Nephron progenitor cell (in vitro differentiated cells): ENCODE measurements around the gene KPNA6.

Source experiments
- DNase-seq: peaks from one replicate; pipeline ENCODE4 v3.0.0; 2021
- H3K27ac Mint-ChIP-seq: 2 replicates; pipeline ENCODE4 v1.8.0; 2021; ENCODE audit warnings: mild to moderate bottlenecking, moderate library complexity, mixed read lengths
- H3K27me3 Mint-ChIP-seq: 2 replicates; pipeline ENCODE4 v1.8.0; 2021; ENCODE audit warnings: mild to moderate bottlenecking, low read depth, mixed read lengths; ENCODE audit not compliant: poor library complexity
- H3K36me3 Mint-ChIP-seq: 2 replicates; pipeline ENCODE4 v1.8.0; 2021; ENCODE audit warnings: low read depth, mixed read lengths
- H3K4me1 Mint-ChIP-seq: 2 replicates; pipeline ENCODE4 v1.8.0; 2021; ENCODE audit warnings: mixed read lengths
- H3K4me3 Mint-ChIP-seq: 2 replicates; pipeline ENCODE4 v1.8.0; 2021; ENCODE audit warnings: mild to moderate bottlenecking, moderate library complexity, mixed read lengths
- H3K9me3 Mint-ChIP-seq: 2 replicates; pipeline ENCODE4 v1.8.0; 2021; ENCODE audit warnings: mild to moderate bottlenecking, moderate library complexity, mixed read lengths
- CTCF ChIP-seq: fragments of 200-600 bp; sonication (generic); IDR thresholded peaks from 2 replicates; pipeline ENCODE4 v1.5.0; 2021; ENCODE audit warnings: antibody characterized with exemption

Gene KPNA6

GRCh38 chr1:32099426-32099825 lies 8.4 kb upstream of the KPNA6 start:
- no peak for DNase-seq

DNA sequence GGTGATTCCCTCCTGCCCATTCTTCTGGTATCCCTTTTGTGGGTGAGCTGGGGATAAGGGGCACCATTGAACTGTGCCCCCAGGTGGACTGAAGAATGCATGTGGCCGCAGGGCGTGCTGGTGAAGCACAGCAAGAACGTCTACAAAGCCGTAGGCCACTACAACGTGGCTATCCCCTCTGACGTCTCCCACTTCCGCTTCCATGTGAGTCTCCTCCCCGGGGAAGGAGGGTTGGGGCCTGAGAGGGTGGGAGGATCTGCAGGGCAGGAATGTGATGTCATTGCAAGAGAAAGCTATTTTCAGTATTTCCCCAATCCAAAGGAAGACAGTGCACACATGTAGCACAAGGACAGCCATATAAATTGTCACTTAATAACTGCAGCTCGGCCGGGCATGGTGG lies 7.5 kb upstream of the KPNA6 start:
- peaks cover 4% of the 10 kb centered on the region for H3K4me1 Mint-ChIP-seq
- H3K27ac Mint-ChIP-seq: no peak overlapping the region
- DNase-seq: no peak
- H3K9me3 Mint-ChIP-seq: no peaks in the 10 kb centered on the region
- H3K36me3 Mint-ChIP-seq: peaks cover 63% of the 10 kb centered on the region
- no peak for TF ChIP-seq CTCF
- H3K27me3 Mint-ChIP-seq: no peaks in the 10 kb centered on the region
- H3K4me3 Mint-ChIP-seq: no peak overlapping the region

More at GRCh38 chr1:32099426-32099825, 8.4 kb upstream of the KPNA6 start:
- Mint-ChIP-seq H3K36me3 (peaks cover 73% of the 10 kb centered on the region), H3K4me3 (no peak overlapping the region), H3K27ac (no peak overlapping the region), H3K9me3 (no peaks in the 10 kb centered on the region), H3K4me1 (peaks cover 4% of the 10 kb centered on the region), H3K27me3 (no peaks in the 10 kb centered on the region)
- TF ChIP-seq CTCF: no peak

DNA sequence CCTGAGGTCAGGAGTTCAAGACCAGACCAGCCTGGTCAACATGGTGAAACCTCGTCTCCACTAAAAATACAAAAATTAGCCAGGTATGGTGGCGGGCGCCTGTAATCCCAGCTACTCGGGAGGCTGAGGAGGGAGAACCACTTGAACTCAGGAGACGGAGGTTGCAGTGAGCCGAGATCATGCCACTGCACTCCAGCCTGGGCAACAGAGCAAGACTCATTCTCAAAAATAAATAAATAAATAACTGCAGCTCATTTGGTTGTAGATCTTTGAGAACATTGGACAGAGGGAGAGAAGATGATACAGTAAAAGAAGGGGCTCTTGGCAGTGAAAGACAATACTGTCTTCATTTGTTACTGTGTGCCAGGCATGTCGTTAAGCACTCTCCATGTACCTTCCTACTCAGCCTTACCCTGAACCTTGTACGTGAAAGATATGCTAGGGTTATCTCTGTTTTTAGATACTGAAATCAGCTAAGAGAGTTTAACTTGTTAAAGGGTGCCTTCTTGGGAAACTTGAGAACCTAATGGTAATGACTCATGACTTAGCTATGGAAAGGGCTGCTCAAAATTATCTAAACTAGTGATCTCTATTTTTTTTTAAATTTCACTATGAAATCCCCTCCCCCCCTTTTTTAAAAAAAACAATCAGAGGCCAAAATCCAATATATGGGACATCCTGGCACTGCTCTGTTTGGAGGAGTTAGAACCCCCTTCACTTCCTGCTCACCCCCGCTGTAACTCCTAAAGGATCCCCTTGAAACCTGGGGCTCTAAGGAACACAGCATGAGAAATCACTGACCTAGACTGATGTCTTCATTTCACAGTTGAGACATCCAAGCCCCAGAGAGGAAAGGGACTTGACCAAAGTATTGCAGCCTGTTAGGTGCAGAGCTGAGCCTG lies 6.8 kb upstream of the KPNA6 start:
- no peak for TF ChIP-seq CTCF
- H3K36me3 Mint-ChIP-seq: peaks cover 56% of the 10 kb centered on the region
- H3K27ac Mint-ChIP-seq: peak overlapping the region; percentile 37
- H3K4me1 Mint-ChIP-seq: peaks cover 4% of the 10 kb centered on the region
- no peak overlapping the region for H3K4me3 Mint-ChIP-seq
- no peaks in the 10 kb centered on the region for H3K9me3 Mint-ChIP-seq
- H3K27me3 Mint-ChIP-seq: no peaks in the 10 kb centered on the region
- no peak for DNase-seq

DNA sequence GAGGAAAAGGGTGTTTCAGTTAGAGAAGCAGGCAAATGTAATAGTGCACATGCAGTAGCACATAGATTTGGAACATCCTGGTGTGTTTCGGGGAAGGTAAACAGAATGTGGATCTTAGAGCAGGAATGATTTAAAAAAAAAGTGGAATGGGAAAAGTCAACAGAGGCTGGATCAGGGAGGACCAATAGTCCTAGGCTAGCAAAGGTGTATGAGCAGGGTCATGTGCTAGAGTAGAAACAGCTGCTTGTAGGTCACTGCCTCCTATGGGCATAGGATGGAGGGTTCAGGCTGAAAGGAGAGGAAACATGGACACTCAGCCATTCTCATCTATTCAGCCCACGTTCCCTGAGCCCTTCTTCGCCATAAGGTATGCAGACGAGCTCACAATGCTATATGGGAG lies 3.7 kb upstream of the KPNA6 start:
- H3K9me3 Mint-ChIP-seq: no peaks in the 10 kb centered on the region
- H3K36me3 Mint-ChIP-seq: peaks cover 31% of the 10 kb centered on the region
- H3K4me3 Mint-ChIP-seq: no peak overlapping the region
- H3K27me3 Mint-ChIP-seq: peaks cover 3% of the 10 kb centered on the region
- H3K27ac Mint-ChIP-seq: peak overlapping the region; percentile 24
- no peak for DNase-seq
- no peak for TF ChIP-seq CTCF
- H3K4me1 Mint-ChIP-seq: peaks cover 22% of the 10 kb centered on the region

- Mint-ChIP-seq H3K27me3 (peaks cover 3% of the 10 kb centered on the region), H3K27ac (no peak overlapping the region), H3K9me3 (no peaks in the 10 kb centered on the region), H3K36me3 (peaks cover 24% of the 10 kb centered on the region), H3K4me1 (peaks cover 28% of the 10 kb centered on the region), H3K4me3 (no peak overlapping the region)
- no peak for TF ChIP-seq CTCF
- DNase-seq: no peak
Measured at GRCh38 chr1:32105338-32105737, 2.5 kb upstream of the KPNA6 start.
